Stomach (tissue), 4 donors: ENCODE data around the gene EIF2S2.

Source experiments
- CTCF ChIP-seq, 7 experiments: fragments of 450-650 bp in 4 of 7; fragments of 200-600 bp in 3 of 7; sonication (generic) in 3 of 7; IDR thresholded peaks; one replicate each; pipeline ENCODE4 v1.5.1; 2016 to 2019; ENCODE audit warnings: antibody characterized with exemption in 7 of 7, control low read depth in 2 of 7, mild to moderate bottlenecking in 1 of 7
- EP300 ChIP-seq: sonication (generic); formaldehyde crosslinking; IDR thresholded peaks from one replicate; pipeline ENCODE4 v1.6.1; 2017; ENCODE audit warnings: antibody characterized with exemption
- POLR2A ChIP-seq, 4 donors: fragments of 450-650 bp; IDR thresholded peaks; one replicate each; pipeline ENCODE4 v1.6.1; 2016; ENCODE audit warnings: antibody characterized with exemption in 4 of 4, control low read depth in 2 of 4, mild to moderate bottlenecking in 1 of 4, moderate library complexity in 1 of 4
- POLR2AphosphoS5 ChIP-seq, 3 donors: sonication (generic); formaldehyde crosslinking; IDR thresholded peaks; one replicate each; pipeline ENCODE4 v1.6.1; 2016; ENCODE audit warnings: antibody characterized with exemption in 3 of 3

- TF ChIP-seq CTCF (IDR thresholded peaks at IDR 0.05) (no peak), POLR2A (IDR thresholded peaks at IDR 0.05) (no peak), EP300 (no peak), POLR2AphosphoS5 (IDR thresholded peaks at IDR 0.05) (no peak)
These were observed 66.7 kb downstream of the EIF2S2 start for GRCh38 chr20:34045294-34045693.
